Nephron (organoid): Measurements from ENCODE around the gene DENND1A.

ENCODE experiments used
- H3K27ac Mint-ChIP-seq, 3 experiments: 2 replicates each; pipeline ENCODE4 v1.8.0; 2020; ENCODE audit warnings: mixed read lengths in 3 of 3, mild to moderate bottlenecking in 2 of 3, moderate library complexity in 1 of 3
- H3K27me3 Mint-ChIP-seq: 2 replicates; pipeline ENCODE4 v1.8.0; 2021; ENCODE audit warnings: low read depth, mild to moderate bottlenecking, moderate library complexity, mixed read lengths
- H3K36me3 Mint-ChIP-seq: 2 replicates; pipeline ENCODE4 v1.8.0; 2020; ENCODE audit warnings: low read depth, mixed read lengths
- H3K4me1 Mint-ChIP-seq: 2 replicates; pipeline ENCODE4 v1.8.0; 2020; ENCODE audit warnings: mixed read lengths
- H3K4me3 Mint-ChIP-seq, 3 experiments: 2 replicates each; pipeline ENCODE4 v1.8.0; 2020; ENCODE audit warnings: mild to moderate bottlenecking in 3 of 3, mixed read lengths in 3 of 3, moderate library complexity in 2 of 3
- H3K9me3 Mint-ChIP-seq: 2 replicates; pipeline ENCODE4 v1.8.0; 2020; ENCODE audit warnings: mixed read lengths
- CTCF ChIP-seq, 3 experiments: fragments of 200-600 bp; sonication (generic); IDR thresholded peaks; one replicate each; pipeline ENCODE4 v1.5.0; 2021; ENCODE audit warnings: antibody characterized with exemption in 3 of 3; ENCODE audit not compliant: unreplicated experiment in 3 of 3

The DENND1A gene

GRCh38 chr9:123523001-123523400 is 406.9 kb downstream of the DENND1A start:
- no peak overlapping the region for H3K4me3 Mint-ChIP-seq
- no peak for TF ChIP-seq CTCF (IDR thresholded peaks at IDR 0.05; ENCODE audit: unreplicated experiment in 3 of 3)
- no peaks in the 10 kb centered on the region for H3K4me1 Mint-ChIP-seq
- H3K36me3 Mint-ChIP-seq: no peaks in the 10 kb centered on the region
- H3K27me3 Mint-ChIP-seq: no peaks in the 10 kb centered on the region
- H3K27ac Mint-ChIP-seq: no peak overlapping the region
- no peaks in the 10 kb centered on the region for H3K9me3 Mint-ChIP-seq

- Mint-ChIP-seq H3K27me3 (no peaks in the 10 kb centered on the region), H3K9me3 (no peaks in the 10 kb centered on the region), H3K4me1 (no peaks in the 10 kb centered on the region), H3K4me3 (no peak overlapping the region), H3K27ac (no peak overlapping the region), H3K36me3 (no peaks in the 10 kb centered on the region)
- no peak for TF ChIP-seq CTCF (IDR thresholded peaks at IDR 0.05; ENCODE audit: unreplicated experiment in 3 of 3)
These were observed 407.7 kb downstream of the DENND1A start for GRCh38 chr9:123522251-123522650.

- no peaks in the 10 kb centered on the region for H3K9me3 Mint-ChIP-seq
- no peak for TF ChIP-seq CTCF (IDR thresholded peaks at IDR 0.05; ENCODE audit: unreplicated experiment in 3 of 3)
- H3K27me3 Mint-ChIP-seq: no peaks in the 10 kb centered on the region
- H3K36me3 Mint-ChIP-seq: no peaks in the 10 kb centered on the region
- no peak overlapping the region for H3K4me3 Mint-ChIP-seq
- no peaks in the 10 kb centered on the region for H3K4me1 Mint-ChIP-seq
- no peak overlapping the region for H3K27ac Mint-ChIP-seq
These were observed 411.6 kb downstream of the DENND1A start for GRCh38 chr9:123518338-123518737.

GRCh38 chr9:123517512-123517911 is 412.4 kb downstream of the DENND1A start:
- TF ChIP-seq CTCF (IDR thresholded peaks at IDR 0.05; ENCODE audit: unreplicated experiment in 3 of 3): no peak
- no peaks in the 10 kb centered on the region for H3K4me1 Mint-ChIP-seq
- no peaks in the 10 kb centered on the region for H3K36me3 Mint-ChIP-seq
- H3K27ac Mint-ChIP-seq: no peak overlapping the region
- H3K4me3 Mint-ChIP-seq: no peak overlapping the region
- H3K9me3 Mint-ChIP-seq: no peaks in the 10 kb centered on the region
- H3K27me3 Mint-ChIP-seq: peaks cover 4% of the 10 kb centered on the region

DNA sequence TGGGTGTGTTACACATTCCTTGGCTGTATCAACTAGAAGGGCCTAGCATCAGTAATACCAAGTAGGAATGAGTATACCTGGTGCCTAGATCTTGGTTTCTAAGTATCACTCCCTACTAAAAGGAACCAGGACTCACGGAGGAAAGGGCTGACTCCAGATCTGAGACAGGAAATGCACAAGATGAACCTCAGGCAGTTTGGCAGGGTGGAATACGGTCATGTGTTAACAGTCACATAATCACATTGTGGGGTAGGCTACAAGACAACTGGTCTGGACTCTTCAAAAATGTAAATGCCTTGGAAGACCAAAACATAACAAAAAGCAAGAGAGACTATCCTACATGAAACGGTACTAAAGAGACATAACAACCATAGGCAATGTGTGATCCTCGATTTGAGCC is 415.2 kb downstream of the DENND1A start:
- Mint-ChIP-seq H3K4me1 (no peaks in the 10 kb centered on the region), H3K4me3 (no peak overlapping the region), H3K27me3 (peaks cover 4% of the 10 kb centered on the region), H3K27ac (no peak overlapping the region), H3K36me3 (no peaks in the 10 kb centered on the region), H3K9me3 (no peaks in the 10 kb centered on the region)
- no peak for TF ChIP-seq CTCF (IDR thresholded peaks at IDR 0.05; ENCODE audit: unreplicated experiment in 3 of 3)

GRCh38 chr9:123513554-123513953 is 416.4 kb downstream of the DENND1A start:
- Mint-ChIP-seq H3K4me1 (no peaks in the 10 kb centered on the region), H3K27me3 (peaks cover 4% of the 10 kb centered on the region), H3K4me3 (no peak overlapping the region), H3K9me3 (no peaks in the 10 kb centered on the region), H3K36me3 (no peaks in the 10 kb centered on the region), H3K27ac (no peak overlapping the region)
- TF ChIP-seq CTCF (IDR thresholded peaks at IDR 0.05; ENCODE audit: unreplicated experiment in 3 of 3): no peak
